ENCODE data around the gene PCMTD2. TPM values are rescaled to one million over a fixed set of nuclear protein-coding genes. Genes with fewer than 3 reads are reported as not detected.
"Not testable (repeated sequence)": the region's sequence is repeated elsewhere in the genome, so short reads cannot be mapped to it uniquely, and the experiment has no call there.

The PCMTD2 gene
- total RNA-seq, 1 donor from 2014 or later, result 85.6 TPM

GRCh38 chr20:64276817-64277216 is 21.3 kb downstream of the PCMTD2 start:
- ATAC-seq (no peak), DNase-seq (ENCODE audit: low spot score) (no peak)
- intact Hi-C loops (cut with DNase I), result no loop called here

- intact Hi-C loops (cut with DNase I), result no loop called here
- ATAC-seq (no peak), DNase-seq (ENCODE audit: low spot score) (no peak)
Measured at GRCh38 chr20:64277571-64278316, 22.2 kb downstream of the PCMTD2 start.

GRCh38 chr20:64278317-64278681 is 22.8 kb downstream of the PCMTD2 start:
- DNase-seq (ENCODE audit: low spot score), result no peak
- no peak for ATAC-seq
- intact Hi-C loops (cut with DNase I), result no loop called here

- no peak for DNase-seq (ENCODE audit: low spot score)
- ATAC-seq, result no peak
- intact Hi-C loops (cut with DNase I), result no loop called here
Measured at GRCh38 chr20:64279826-64280459, 24.4 kb downstream of the PCMTD2 start.

- no peak for ATAC-seq
- DNase-seq (ENCODE audit: low spot score), result no peak
Measured at GRCh38 chr20:64280460-64280843, 24.9 kb downstream of the PCMTD2 start.

GRCh38 chr20:64283646-64284045 is 28.1 kb downstream of the PCMTD2 start:
- DNase-seq (ENCODE audit: low spot score) (no peak), ATAC-seq (no peak)
- intact Hi-C loops (cut with DNase I), result no loop called here

More at GRCh38 chr20:64280460-64280843, 24.9 kb downstream of the PCMTD2 start:
- intact Hi-C loops (cut with DNase I), result no loop called here

- DNase-seq (ENCODE audit: low spot score); ATAC-seq; intact Hi-C loops (cut with DNase I): not testable (repeated sequence)
Measured at GRCh38 chr20:64285579-64286446, 30.3 kb downstream of the PCMTD2 start.

GRCh38 chr20:64286447-64287263 is 31.1 kb downstream of the PCMTD2 start:
- intact Hi-C loops (cut with DNase I); ATAC-seq; DNase-seq (ENCODE audit: low spot score): not testable (repeated sequence)

- intact Hi-C loops (cut with DNase I); ATAC-seq; DNase-seq (ENCODE audit: low spot score): not testable (repeated sequence)
Measured at GRCh38 chr20:64287264-64287590, 31.7 kb downstream of the PCMTD2 start.

GRCh38 chr20:64292167-64292566 is 36.6 kb downstream of the PCMTD2 start:
- DNase-seq (ENCODE audit: low spot score); intact Hi-C loops (cut with DNase I); ATAC-seq: not testable (repeated sequence)

- intact Hi-C loops (cut with DNase I); DNase-seq (ENCODE audit: low spot score); ATAC-seq: not testable (repeated sequence)
Measured at GRCh38 chr20:64303086-64303485, 47.5 kb downstream of the PCMTD2 start.

GRCh38 chr20:64313761-64314160 is 58.2 kb downstream of the PCMTD2 start:
- DNase-seq (ENCODE audit: low spot score); intact Hi-C loops (cut with DNase I); ATAC-seq: not testable (repeated sequence)

- DNase-seq (ENCODE audit: low spot score); intact Hi-C loops (cut with DNase I); ATAC-seq: not testable (repeated sequence)
Measured at GRCh38 chr20:64315381-64315780, 59.8 kb downstream of the PCMTD2 start.

- intact Hi-C loops (cut with DNase I); DNase-seq (ENCODE audit: low spot score); ATAC-seq: not testable (repeated sequence)
Measured at GRCh38 chr20:64315884-64316283, 60.3 kb downstream of the PCMTD2 start.

GRCh38 chr20:64316415-64317083 is 61.0 kb downstream of the PCMTD2 start:
- peak; percentile 66 for DNase-seq (ENCODE audit: low spot score)
- intact Hi-C loops (cut with DNase I); ATAC-seq: not testable (repeated sequence)

GRCh38 chr20:64317331-64317730 is 61.8 kb downstream of the PCMTD2 start:
- ATAC-seq; intact Hi-C loops (cut with DNase I); DNase-seq (ENCODE audit: low spot score): not testable (repeated sequence)

- intact Hi-C loops (cut with DNase I); DNase-seq (ENCODE audit: low spot score); ATAC-seq: not testable (repeated sequence)
Measured at GRCh38 chr20:64318056-64318455, 62.5 kb downstream of the PCMTD2 start.

Measured in sciatic nerve (tissue), 2 donors.